Ovary (tissue), 9 donors: ENCODE measurements around the gene DBH. TPM values are rescaled to one million over a fixed set of nuclear protein-coding genes. Genes with fewer than 3 reads are reported as not detected.

ENCODE experiments used
- DNase-seq, 5 donors: peaks; one replicate each; pipeline ENCODE4 v3.0.0-alpha.2; 2019 to 2020
- H3K27ac ChIP-seq, 2 donors: fragments of 200-600 bp; one replicate each; pipeline versions ENCODE4 v1.5.1 to v1.8.0; 2019 to 2022
- H3K27me3 ChIP-seq: fragments of 200-600 bp; one replicate; pipeline ENCODE4 v1.8.0; 2022
- H3K36me3 ChIP-seq: fragments of 200-600 bp; sonication (generic); one replicate; pipeline ENCODE4 v1.5.1; 2019
- H3K4me1 ChIP-seq: one replicate; pipeline ENCODE4 v1.8.1; 2013; ENCODE audit warnings: mild to moderate bottlenecking, moderate library complexity; ENCODE audit not compliant: insufficient read depth
- H3K4me3 ChIP-seq: fragments of 200-600 bp; sonication (generic); one replicate; pipeline ENCODE4 v1.5.1; 2017
- H3K9me3 ChIP-seq, 2 donors: fragments of 200-600 bp in 1 of 2; sonication (generic) in 1 of 2; one replicate each; pipeline versions ENCODE4 v1.5.1 to v1.8.1; 2013 to 2019; ENCODE audit warnings: mild to moderate bottlenecking in 1 of 2, moderate library complexity in 1 of 2
- EP300 ChIP-seq: sonication (generic); formaldehyde crosslinking; IDR thresholded peaks from one replicate; pipeline ENCODE4 v1.6.1; 2017; ENCODE audit warnings: antibody characterized with exemption
- POLR2A ChIP-seq: fragments of 450-650 bp; IDR thresholded peaks from one replicate; pipeline ENCODE4 v1.6.1; 2017; ENCODE audit warnings: antibody characterized with exemption, mild to moderate bottlenecking, moderate library complexity
- WGBS, 3 donors: extraction: QIAGEN DNeasy Blood & Tissue Kit in 1 of 3; methylation state at CpG; one replicate each; pipeline versions ENCODE4 v1.1.5 to v1.1.7; 2013 to 2017; 5-methylcytosine and 5-hydroxymethylcytosine counted together
- intact Hi-C, 4 donors: fragments of 100-400 bp; cut with DNase I; formaldehyde crosslinking; loops; one replicate each; pipeline versions ENCODE4 v1.11.0 to v1.15.1; 2022 to 2023
- polyA plus RNA-seq, 2 donors: library from polyadenylated mRNA; stranded (reverse); fragments of 200-250 nt in 1 of 2; fragments of 350-450 nt in 1 of 2; fragmentation: Illumina TruSeq in 1 of 2; extraction: RNeasy Lipid Tissue Mini Kit (QIAGEN cat#74804) in 1 of 2; gene quantifications; one replicate each; pipeline ENCODE4 v1.2.3, GENCODE V29; 2013 to 2014
- total RNA-seq, 7 donors: library from RNA; depleted of rRNA in 2 of 7; stranded (reverse); fragments of >200 nt in 2 of 7; fragmentation: NEBNext Ultra II Directional in 3 of 7; extraction: Animal tissue kit (Norgen Biotek cat#: 25700) in 3 of 7; gene quantifications; one replicate each; pipeline versions ENCODE4 v1.1.0 to v1.2.4, GENCODE V29; 2016 to 2023
- TF ChIP-seq, protein P1 (sequence below), 3 donors: fragments of 450-650 bp in 2 of 3; fragments of 200-600 bp in 1 of 3; IDR thresholded peaks; one replicate each; pipeline versions ENCODE4 v1.5.1 to v1.8.0; 2016 to 2022; ENCODE audit warnings: antibody characterized with exemption in 3 of 3, mild to moderate bottlenecking in 1 of 3
- donor health status: DM: no; HTN: no; CAD: no; lungs with moderate emphysema.
- donor health status: DM: no; HTN: no; CAD: no.
- donor health status: Bipolar disorder and iron deficiency.
- donor health status: DM: yes; HTN: yes; CAD: no.
- donor health status: DM: no; HTN: no; CAD: no.
- donor health status: DM: yes; HTN: yes; CAD: no.

The DBH gene
- total and polyA plus RNA-seq, 9 donors = 0.28 TPM; not detected in 8

GRCh38 chr9:133647148-133647547 is 11.0 kb downstream of the DBH start:
- intact Hi-C loops = no loop called here
- DNase-seq = no peak
- no peaks in the 10 kb centered on the region for H3K4me1 ChIP-seq
- H3K9me3 ChIP-seq = no peaks in the 10 kb centered on the region
- no peaks in the 10 kb centered on the region for H3K27me3 ChIP-seq
- no peaks in the 10 kb centered on the region for H3K36me3 ChIP-seq
- TF ChIP-seq EP300 (no peak), POLR2A (no peak)
- TF ChIP-seq, protein P1, sequence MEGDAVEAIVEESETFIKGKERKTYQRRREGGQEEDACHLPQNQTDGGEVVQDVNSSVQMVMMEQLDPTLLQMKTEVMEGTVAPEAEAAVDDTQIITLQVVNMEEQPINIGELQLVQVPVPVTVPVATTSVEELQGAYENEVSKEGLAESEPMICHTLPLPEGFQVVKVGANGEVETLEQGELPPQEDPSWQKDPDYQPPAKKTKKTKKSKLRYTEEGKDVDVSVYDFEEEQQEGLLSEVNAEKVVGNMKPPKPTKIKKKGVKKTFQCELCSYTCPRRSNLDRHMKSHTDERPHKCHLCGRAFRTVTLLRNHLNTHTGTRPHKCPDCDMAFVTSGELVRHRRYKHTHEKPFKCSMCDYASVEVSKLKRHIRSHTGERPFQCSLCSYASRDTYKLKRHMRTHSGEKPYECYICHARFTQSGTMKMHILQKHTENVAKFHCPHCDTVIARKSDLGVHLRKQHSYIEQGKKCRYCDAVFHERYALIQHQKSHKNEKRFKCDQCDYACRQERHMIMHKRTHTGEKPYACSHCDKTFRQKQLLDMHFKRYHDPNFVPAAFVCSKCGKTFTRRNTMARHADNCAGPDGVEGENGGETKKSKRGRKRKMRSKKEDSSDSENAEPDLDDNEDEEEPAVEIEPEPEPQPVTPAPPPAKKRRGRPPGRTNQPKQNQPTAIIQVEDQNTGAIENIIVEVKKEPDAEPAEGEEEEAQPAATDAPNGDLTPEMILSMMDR (IDR thresholded peaks at IDR 0.05) = no peak
- WGBS, 3 donors = 61 to 67% (median 66%) methylated on average over 7 of the region's 7 CpGs
- H3K27ac ChIP-seq = no peak overlapping the region
- H3K4me3 ChIP-seq = no peak overlapping the region

GRCh38 chr9:133647765-133648469 is 11.8 kb downstream of the DBH start:
- TF ChIP-seq, protein P1 (IDR thresholded peaks at IDR 0.05) = no peak
- TF ChIP-seq EP300 = no peak
- TF ChIP-seq POLR2A = no peak
- no peak overlapping the region for H3K4me3 ChIP-seq
- intact Hi-C loops = no loop called here
- no peak overlapping the region for H3K27ac ChIP-seq
- H3K4me1 ChIP-seq = no peaks in the 10 kb centered on the region
- H3K9me3 ChIP-seq = no peaks in the 10 kb centered on the region
- no peaks in the 10 kb centered on the region for H3K27me3 ChIP-seq
- DNase-seq = no peak
- 74 to 81% (median 75%) methylated on average over 25 of the region's 25 CpGs for WGBS, 3 donors
- H3K36me3 ChIP-seq = no peaks in the 10 kb centered on the region

DNA sequence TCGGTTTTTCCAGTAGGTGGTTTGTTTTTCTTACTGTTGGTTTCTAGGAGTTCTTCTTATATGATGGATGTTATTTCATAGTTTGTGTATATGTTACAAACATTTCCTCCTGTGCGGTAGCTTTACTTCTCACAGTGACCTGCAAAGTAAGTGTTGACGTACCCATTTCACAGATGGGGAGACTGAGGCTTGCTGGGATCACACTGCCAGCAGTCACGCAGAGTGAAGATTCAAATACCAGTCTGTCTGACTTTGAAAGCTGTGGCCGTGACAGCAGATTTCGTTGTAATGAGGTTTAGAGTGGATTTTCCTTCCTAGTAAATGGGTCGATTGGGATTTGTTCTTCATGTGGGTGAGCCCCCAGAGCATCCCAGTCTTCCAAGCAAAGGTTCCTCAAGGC is 13.0 kb downstream of the DBH start:
- TF ChIP-seq POLR2A (no peak), EP300 (no peak)
- TF ChIP-seq, protein P1 (IDR thresholded peaks at IDR 0.05) = no peak
- intact Hi-C loops = no loop called here

GRCh38 chr9:133650026-133650425 is 13.9 kb downstream of the DBH start:
- intact Hi-C loops = no loop called here
- no peaks in the 10 kb centered on the region for H3K9me3 ChIP-seq
- TF ChIP-seq, protein P1 (IDR thresholded peaks at IDR 0.05) = no peak
- no peak for TF ChIP-seq POLR2A
- TF ChIP-seq EP300 = no peak
- no peaks in the 10 kb centered on the region for H3K4me1 ChIP-seq
- no peaks in the 10 kb centered on the region for H3K36me3 ChIP-seq
- H3K27me3 ChIP-seq = no peaks in the 10 kb centered on the region
- H3K27ac ChIP-seq = no peak overlapping the region
- 88 to 89% (median 88%) methylated on average over 12 of the region's 12 CpGs for WGBS, 3 donors
- H3K4me3 ChIP-seq = no peak overlapping the region
- DNase-seq = no peak

More for the DNA sequence above, 13.0 kb downstream of the DBH start:
- no peaks in the 10 kb centered on the region for H3K4me1 ChIP-seq
- no peaks in the 10 kb centered on the region for H3K9me3 ChIP-seq
- 77 to 87% (median 77%) methylated on average over 7 of the region's 7 CpGs for WGBS, 3 donors
- H3K4me3 ChIP-seq = no peak overlapping the region
- H3K36me3 ChIP-seq = no peaks in the 10 kb centered on the region
- no peak for DNase-seq
- no peak overlapping the region for H3K27ac ChIP-seq
- H3K27me3 ChIP-seq = no peaks in the 10 kb centered on the region
